ENCODE data around the gene KIRREL3. TPM values are rescaled to one million over a fixed set of nuclear protein-coding genes. Genes with fewer than 3 reads are reported as not detected.

Gene KIRREL3
- total RNA-seq, 4 donors from 2014 or later = 0.82 to 15.7 (median 1.4) TPM; not detected in 1

DNA sequence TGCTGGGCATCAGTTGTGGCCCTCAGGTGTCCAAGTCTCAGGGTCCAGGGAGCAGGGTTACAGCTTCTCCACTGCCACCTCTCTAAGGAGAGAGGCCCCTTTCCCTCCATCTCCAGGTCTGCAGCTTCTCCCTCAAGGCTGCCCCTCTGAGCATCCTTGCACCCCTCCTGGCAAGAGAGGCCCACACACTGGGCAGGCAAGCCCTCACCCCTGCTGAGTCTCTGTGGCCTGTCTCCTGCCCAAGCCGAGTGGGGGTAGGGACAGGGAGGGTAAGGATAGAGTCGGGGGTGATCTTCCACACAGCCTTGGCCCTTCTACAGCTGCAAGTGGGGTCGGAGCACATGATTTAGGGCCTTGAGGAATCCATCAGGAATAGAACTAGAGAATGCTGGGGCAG, 568.5 kb downstream of the KIRREL3 start:
- Histone ChIP-seq H3K4me1 (peaks cover 13 to 36% (median 16%) of the 10 kb centered on the region in 4 donors), H3K9me3 (no peaks in the 10 kb centered on the region), H3K27me3 (no peaks in the 10 kb centered on the region), H3K27ac (peak overlapping the region; percentile 54 to 81 (median 76)), H3K36me3 (no peaks in the 10 kb centered on the region), H3K4me3 (no peak overlapping the region)
- DNase-seq = no peak
- 61% methylated on average over 3 of the region's 3 CpGs; no CpG with 5 or more reads in 1 of the 2 donors for WGBS, 2 donors (ENCODE audit: low coverage in 1 of 2)
- TF ChIP-seq POLR2AphosphoS5 (IDR thresholded peaks at IDR 0.05) (no peak), EP300 (IDR thresholded peaks at IDR 0.05; ENCODE audit: low read depth) (no peak), POLR2A (IDR thresholded peaks at IDR 0.05) (no peak)
- intact Hi-C loops (cut with DNase I; ENCODE audit: low total_unique reads) (loop anchor here (10.0 kb wide), 1 partner anchor 117 kb away; no protein-coding TSS in a partner anchor), in situ Hi-C loops (cut with MboI; ENCODE audit: low pct_ligation_motif_present in 1 of 4, low pct_unique_long_range_greater_than_20kb in 1 of 4, low sequenced_read_pairs in 3 of 4) (loop anchor here in 2 of 4 donors (25.0 kb wide), 1 partner anchor 555 kb away; no protein-coding TSS in a partner anchor)

DNA sequence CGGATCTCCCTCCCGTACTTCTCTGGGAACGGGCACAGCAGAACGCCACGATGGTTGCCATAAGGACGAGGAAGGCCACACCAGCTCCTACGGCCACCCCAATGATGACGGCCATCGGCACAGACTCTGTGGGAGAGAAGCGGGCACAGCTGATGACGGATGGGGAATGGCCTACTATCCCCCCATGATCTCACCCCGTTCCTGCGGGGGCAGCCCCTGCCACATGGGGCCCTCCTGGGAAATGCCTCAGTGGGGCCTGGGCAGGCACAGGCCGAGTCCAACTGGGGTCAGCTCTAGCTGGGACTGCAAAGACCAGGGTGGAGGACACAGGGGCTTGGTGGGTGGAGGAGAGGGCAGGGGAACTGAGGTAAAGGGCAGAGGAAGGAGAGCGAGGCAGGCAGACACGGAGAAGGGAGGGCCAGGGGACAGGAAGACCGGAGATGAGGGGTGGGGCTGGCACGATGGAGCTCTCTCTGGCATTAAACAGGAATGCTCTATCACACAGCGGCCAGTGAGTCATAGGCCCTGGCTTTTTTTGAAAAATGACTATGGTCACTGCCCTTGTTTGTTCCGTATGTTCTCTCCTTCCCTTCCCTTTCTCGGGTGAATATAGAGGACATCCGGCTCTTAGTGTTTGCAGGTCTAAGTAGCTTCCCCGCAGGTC, 569.0 kb downstream of the KIRREL3 start:
- Histone ChIP-seq H3K4me3 (no peak overlapping the region), H3K36me3 (no peaks in the 10 kb centered on the region), H3K27me3 (no peaks in the 10 kb centered on the region), H3K4me1 (peaks cover 13 to 36% (median 16%) of the 10 kb centered on the region in 4 donors), H3K27ac (peak overlapping the region; percentile 54 to 81 (median 76)), H3K9me3 (no peaks in the 10 kb centered on the region)
- DNase-seq = peak; percentile 76
- intact Hi-C loops (cut with DNase I; ENCODE audit: low total_unique reads) = loop anchor here (10.0 kb wide), 1 partner anchor 117 kb away; no protein-coding TSS in a partner anchor
- no peak for TF ChIP-seq EP300 (IDR thresholded peaks at IDR 0.05; ENCODE audit: low read depth)
- no peak for TF ChIP-seq CTCF (IDR thresholded peaks at IDR 0.05)
- peak in 2 of 3 donors; percentile 18 to 19 for TF ChIP-seq POLR2AphosphoS5 (IDR thresholded peaks at IDR 0.05)
- TF ChIP-seq POLR2A (IDR thresholded peaks at IDR 0.05) = no peak
- 60 to 74% methylated on average over 1 to 23 of the region's 23 CpGs for WGBS, 2 donors (ENCODE audit: low coverage in 1 of 2)
- in situ Hi-C loops (cut with MboI; ENCODE audit: low pct_ligation_motif_present in 1 of 4, low pct_unique_long_range_greater_than_20kb in 1 of 4, low sequenced_read_pairs in 3 of 4) = loop anchor here in 2 of 4 donors (25.0 kb wide), 1 partner anchor 556 kb away; no protein-coding TSS in a partner anchor

DNA sequence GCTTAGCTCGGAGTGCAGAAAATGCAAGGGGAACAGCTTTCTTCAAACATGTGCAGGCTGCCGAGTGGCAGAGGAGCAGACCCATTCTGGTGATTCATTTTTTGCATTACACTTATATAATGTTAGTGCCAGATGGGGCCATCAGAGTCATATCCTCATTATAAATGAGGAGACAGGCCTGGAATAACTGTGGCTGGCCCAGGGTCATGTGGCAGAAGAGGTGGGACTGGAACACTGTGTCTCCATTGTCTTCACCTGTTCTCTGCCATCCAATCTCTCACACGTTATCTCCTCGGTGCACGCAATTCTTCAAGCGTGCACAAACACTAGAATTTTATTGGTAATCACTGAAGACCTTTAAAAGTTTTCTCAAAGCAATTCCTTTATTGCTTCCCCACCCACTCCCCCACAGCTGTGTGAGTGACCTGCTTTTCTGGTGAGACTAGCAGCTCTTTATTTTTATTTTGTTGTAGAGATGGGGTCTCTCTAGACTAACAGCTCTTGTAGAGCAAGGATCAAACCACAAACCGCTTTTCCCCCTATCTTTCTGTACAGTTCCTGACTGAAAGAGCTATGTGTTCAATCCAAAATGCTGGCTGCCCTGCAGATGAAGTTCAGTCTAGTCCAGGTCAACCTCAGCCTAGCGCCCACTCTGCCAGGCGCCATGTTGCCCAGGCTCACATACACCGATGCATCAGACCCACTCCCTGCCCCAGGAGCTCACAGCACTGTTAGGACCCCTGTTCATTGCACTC, 569.8 kb downstream of the KIRREL3 start:
- H3K27ac ChIP-seq = peak overlapping the region; percentile 54 to 81 (median 76)
- intact Hi-C loops (cut with DNase I; ENCODE audit: low total_unique reads) = loop anchor here (10.0 kb wide), 1 partner anchor 116 kb away; no protein-coding TSS in a partner anchor

More for the DNA sequence above, 569.8 kb downstream of the KIRREL3 start:
- in situ Hi-C loops (cut with MboI; ENCODE audit: low pct_ligation_motif_present in 1 of 4, low pct_unique_long_range_greater_than_20kb in 1 of 4, low sequenced_read_pairs in 3 of 4) = loop anchor here in 2 of 4 donors (25.0 kb wide), 1 partner anchor 557 kb away; no protein-coding TSS in a partner anchor
- Histone ChIP-seq H3K27me3 (no peaks in the 10 kb centered on the region), H3K4me3 (no peak overlapping the region), H3K9me3 (no peaks in the 10 kb centered on the region), H3K36me3 (no peaks in the 10 kb centered on the region), H3K4me1 (peaks cover 13 to 38% (median 16%) of the 10 kb centered on the region in 4 donors)
- 71 to 75% methylated on average over 7 to 10 of the region's 10 CpGs for WGBS, 2 donors (ENCODE audit: low coverage in 1 of 2)
- DNase-seq = peak; percentile 74
- TF ChIP-seq POLR2AphosphoS5 (IDR thresholded peaks at IDR 0.05) = peak in 2 of 3 donors; percentile 58 to 70
- TF ChIP-seq POLR2A (IDR thresholded peaks at IDR 0.05) = peak; percentile 47
- TF ChIP-seq CTCF (IDR thresholded peaks at IDR 0.05) = no peak
- TF ChIP-seq EP300 (IDR thresholded peaks at IDR 0.05; ENCODE audit: low read depth) = peak; percentile 77
